Measurements from ENCODE around the gene COQ7. TPM values are rescaled to one million over a fixed set of nuclear protein-coding genes. Genes with fewer than 3 reads are reported as not detected.

The COQ7 gene
- total RNA-seq, 2 donors from 2014 or later = 28.4 to 39.0 TPM

- peaks cover under 1% of the 10 kb centered on the region for H3K4me1 ChIP-seq
- peak; percentile 78 for DNase-seq
- no peak for TF ChIP-seq CTCF (IDR thresholded peaks at IDR 0.05)
- H3K27ac ChIP-seq = peak overlapping the region; percentile 63
- intact Hi-C loops (cut with DNase I) = no loop called here
- no peaks in the 10 kb centered on the region for H3K27me3 ChIP-seq
- H3K4me3 ChIP-seq = no peak overlapping the region
- H3K36me3 ChIP-seq = no peaks in the 10 kb centered on the region
- H3K9me3 ChIP-seq = no peaks in the 10 kb centered on the region
- no peak overlapping the region for H3K9ac ChIP-seq (ENCODE audit: low read depth in 2 of 2, low read length in 2 of 2)
Measured at GRCh38 chr16:19123535-19124178, 56.2 kb downstream of the COQ7 start.

DNA sequence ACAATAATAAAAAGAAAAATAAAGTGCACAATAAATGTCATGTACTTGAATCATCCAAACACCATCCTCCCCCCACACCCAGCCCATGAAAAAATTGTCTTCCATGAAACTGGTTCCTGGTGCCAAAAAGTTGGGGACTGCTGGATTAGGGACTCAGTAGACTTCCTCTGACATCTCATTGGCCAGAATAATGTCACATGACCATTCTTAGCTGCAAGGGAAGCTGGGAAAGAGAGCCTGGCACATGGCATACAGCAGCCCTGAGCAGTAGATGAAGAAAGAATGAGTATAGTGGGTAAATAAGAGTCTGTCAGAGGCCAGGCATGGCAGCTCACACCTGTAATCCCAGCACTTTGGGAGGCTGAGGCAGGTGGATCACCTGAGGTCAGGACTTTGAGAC, 58.9 kb downstream of the COQ7 start:
- intact Hi-C loops (cut with DNase I) = no loop called here
- Histone ChIP-seq H3K27me3 (no peaks in the 10 kb centered on the region), H3K9ac (ENCODE audit: low read depth in 2 of 2, low read length in 2 of 2) (no peak overlapping the region), H3K9me3 (no peaks in the 10 kb centered on the region), H3K36me3 (no peaks in the 10 kb centered on the region), H3K4me3 (no peak overlapping the region), H3K4me1 (peaks cover 9% of the 10 kb centered on the region), H3K27ac (no peak overlapping the region)
- no peak for DNase-seq
- TF ChIP-seq CTCF (IDR thresholded peaks at IDR 0.05) = no peak

GRCh38 chr16:19127205-19127604, 59.8 kb downstream of the COQ7 start:
- no peak for TF ChIP-seq CTCF (IDR thresholded peaks at IDR 0.05)
- H3K4me1 ChIP-seq = peaks cover 9% of the 10 kb centered on the region

DNA sequence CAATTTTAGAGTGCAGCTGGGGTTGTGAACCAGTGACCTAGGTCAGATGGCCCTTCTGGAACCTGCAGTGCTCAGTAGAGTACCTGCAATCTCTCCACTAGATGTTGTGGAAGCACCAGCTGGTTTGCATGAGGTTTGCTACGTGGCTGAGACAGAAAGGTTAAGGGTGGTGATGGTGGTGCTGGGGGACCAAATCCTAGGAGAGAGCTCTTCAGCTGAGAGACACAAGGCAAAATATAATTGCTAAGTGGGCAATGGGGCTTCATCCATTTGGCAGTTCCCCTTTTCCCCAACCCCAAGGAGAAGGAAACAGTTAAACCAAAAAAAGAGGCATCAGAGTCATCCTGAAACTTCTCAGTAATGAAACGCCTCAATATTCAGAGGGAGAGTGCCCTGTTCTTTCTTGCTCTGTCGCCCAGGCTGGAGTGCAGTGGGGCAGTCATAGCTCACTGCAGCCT, 60.3 kb downstream of the COQ7 start:
- intact Hi-C loops (cut with DNase I) = no loop called here
- Histone ChIP-seq H3K4me1 (peaks cover 9% of the 10 kb centered on the region), H3K36me3 (no peaks in the 10 kb centered on the region), H3K9me3 (no peaks in the 10 kb centered on the region), H3K27me3 (no peaks in the 10 kb centered on the region), H3K9ac (ENCODE audit: low read depth in 2 of 2, low read length in 2 of 2) (no peak overlapping the region), H3K4me3 (no peak overlapping the region), H3K27ac (no peak overlapping the region)
- no peak for DNase-seq
- no peak for TF ChIP-seq CTCF (IDR thresholded peaks at IDR 0.05)

More at GRCh38 chr16:19127205-19127604, 59.8 kb downstream of the COQ7 start:
- H3K4me3 ChIP-seq = no peak overlapping the region
- no peak for DNase-seq
- no peak overlapping the region for H3K9ac ChIP-seq (ENCODE audit: low read depth in 2 of 2, low read length in 2 of 2)
- H3K36me3 ChIP-seq = no peaks in the 10 kb centered on the region
- no peak overlapping the region for H3K27ac ChIP-seq
- no peaks in the 10 kb centered on the region for H3K9me3 ChIP-seq
- no peaks in the 10 kb centered on the region for H3K27me3 ChIP-seq
- intact Hi-C loops (cut with DNase I) = no loop called here

GRCh38 chr16:19128454-19129200, 61.2 kb downstream of the COQ7 start:
- Histone ChIP-seq H3K27ac (no peak overlapping the region), H3K4me3 (no peak overlapping the region), H3K4me1 (peaks cover 9% of the 10 kb centered on the region), H3K27me3 (no peaks in the 10 kb centered on the region), H3K9ac (ENCODE audit: low read depth in 2 of 2, low read length in 2 of 2) (no peak overlapping the region), H3K9me3 (no peaks in the 10 kb centered on the region), H3K36me3 (no peaks in the 10 kb centered on the region)
- TF ChIP-seq CTCF (IDR thresholded peaks at IDR 0.05) = no peak
- intact Hi-C loops (cut with DNase I) = no loop called here
- DNase-seq = no peak

Other genes with a start within 250 kb of the COQ7 start
- 10 to 100 TPM; 73.6 to 83.3 TPM for gene SMG1, start 141.2 kb upstream of the COQ7 start, total RNA-seq
- gene TMC7, start 83.7 kb upstream of the COQ7 start, total RNA-seq = 10 to 100 TPM; 10.0 to 10.6 TPM
- gene ITPRIPL2, start 46.4 kb downstream of the COQ7 start, total RNA-seq = 10 to 100 TPM; 34.9 to 36.2 TPM
- 1 to 10 TPM; 5.1 to 5.5 TPM for gene SYT17, start 100.6 kb downstream of the COQ7 start, total RNA-seq
- gene CLEC19A, start 218.1 kb downstream of the COQ7 start, total RNA-seq = not detected